Activated CD8-positive, alpha-beta memory T cell treated with anti-CD3 and anti-CD28 coated beads, Interleukin-2, amount 10 ng/mL, durations not matched to agents 7 days and 5 days (primary cell): ENCODE results near the gene MAML1. TPM values are rescaled to one million over a fixed set of nuclear protein-coding genes. Genes with fewer than 3 reads are reported as not detected.

Experiments used
- ATAC-seq: fragments of 150-1000 bp; cut with Tn5 transposase; one replicate; pipeline ENCODE4 v1.10.0; 2021; ENCODE audit warnings: moderate library complexity
- CTCF ChIA-PET: fragments of 350-600 bp; sonication (Branson Sonifier 250); formaldehyde crosslinking; loops from one replicate; lab custom pipeline; 2021; ENCODE audit warnings: antibody characterized with exemption; lab: Charles Lee
- DNase-seq: peaks from one replicate; pipeline ENCODE4 v3.0.0-alpha.2; 2020
- H3K27ac Mint-ChIP-seq: one replicate; pipeline ENCODE4 v1.8.0; 2021; ENCODE audit warnings: mild to moderate bottlenecking, mixed read lengths
- H3K27me3 Mint-ChIP-seq: one replicate; pipeline ENCODE4 v1.8.0; 2021; ENCODE audit warnings: mixed read lengths
- H3K36me3 Mint-ChIP-seq: one replicate; pipeline ENCODE4 v1.8.0; 2021; ENCODE audit warnings: mild to moderate bottlenecking, mixed read lengths
- H3K4me1 Mint-ChIP-seq: one replicate; pipeline ENCODE4 v1.8.0; 2021; ENCODE audit warnings: mixed read lengths
- H3K4me3 Mint-ChIP-seq: one replicate; pipeline ENCODE4 v1.8.0; 2021; ENCODE audit warnings: mild to moderate bottlenecking, moderate library complexity, mixed read lengths
- H3K9me3 Mint-ChIP-seq: one replicate; pipeline ENCODE4 v1.8.0; 2022; ENCODE audit warnings: low read depth, mixed read lengths
- total RNA-seq, 2 experiments: library from RNA; stranded (reverse); gene quantifications; one replicate each; pipeline ENCODE4 v1.2.3, GENCODE V29; 2021

The MAML1 gene
- total RNA-seq, 2 experiments from 2014 or later: 34.7 to 34.9 TPM

- Mint-ChIP-seq H3K4me1 (peaks cover 34% of the 10 kb centered on the region), H3K27ac (peak within 1 kb of the TSS; percentile 48), H3K27me3 (no peaks in the 10 kb centered on the region), H3K9me3 (no peaks in the 10 kb centered on the region), H3K4me3 (peak within 1 kb of the TSS; percentile 53), H3K36me3 (peaks cover 2% of the 10 kb centered on the region)
- peak; percentile 82 for DNase-seq
- peak; percentile 41 for ATAC-seq
- CTCF ChIA-PET: interaction anchor here (0.7 to 5.1 kb wide), 8 partner anchors 9 to 115 kb away, joined by 3 to 49 read pairs (median 3); no protein-coding TSS in a partner anchor
Measured at GRCh38 chr5:179793468-179794139, 61.0 kb downstream of the MAML1 start, which contains the start of gene LTC4S. Gene LTC4S (plus strand): TSS chr5:179793986. CDS start chr5:179794081, 95 bp downstream.

- ATAC-seq (no peak), DNase-seq (no peak)
- Mint-ChIP-seq H3K4me3 (no peak overlapping the region), H3K27me3 (no peaks in the 10 kb centered on the region), H3K4me1 (peaks cover 34% of the 10 kb centered on the region), H3K27ac (no peak overlapping the region), H3K36me3 (peaks cover 2% of the 10 kb centered on the region), H3K9me3 (no peaks in the 10 kb centered on the region)
- CTCF ChIA-PET: interaction anchor here (0.7 to 5.1 kb wide), 8 partner anchors 8 to 114 kb away, joined by 3 to 49 read pairs (median 3); no protein-coding TSS in a partner anchor
Measured at GRCh38 chr5:179794171-179794570, 61.5 kb downstream of the MAML1 start.

- H3K27me3 Mint-ChIP-seq: no peaks in the 10 kb centered on the region
Measured at GRCh38 chr5:179794575-179794974, 62.0 kb downstream of the MAML1 start.

GRCh38 chr5:179795049-179795862 lies 62.6 kb downstream of the MAML1 start:
- Mint-ChIP-seq H3K9me3 (no peaks in the 10 kb centered on the region), H3K4me3 (peak overlapping the region; percentile 53), H3K27ac (no peak overlapping the region), H3K36me3 (peaks cover 8% of the 10 kb centered on the region), H3K4me1 (peaks cover 34% of the 10 kb centered on the region), H3K27me3 (no peaks in the 10 kb centered on the region)
- CTCF ChIA-PET: interaction anchor here (0.7 to 5.1 kb wide), 14 partner anchors 11 to 148 kb away, joined by 3 to 49 read pairs (median 4); partner anchors contain the start of gene SQSTM1
- no peak for ATAC-seq
- DNase-seq: no peak

More at GRCh38 chr5:179794575-179794974, 62.0 kb downstream of the MAML1 start:
- CTCF ChIA-PET: interaction anchor here (1.0 to 5.1 kb wide), 7 partner anchors 8 to 114 kb away, joined by 3 to 49 read pairs (median 4); no protein-coding TSS in a partner anchor
- no peak for ATAC-seq
- Mint-ChIP-seq H3K9me3 (no peaks in the 10 kb centered on the region), H3K27ac (no peak overlapping the region), H3K36me3 (peaks cover 6% of the 10 kb centered on the region), H3K4me1 (peaks cover 34% of the 10 kb centered on the region), H3K4me3 (no peak overlapping the region)
- no peak for DNase-seq

- H3K9me3 Mint-ChIP-seq: no peaks in the 10 kb centered on the region
- peaks cover 34% of the 10 kb centered on the region for H3K4me1 Mint-ChIP-seq
- peak overlapping the region; percentile 31 for H3K27ac Mint-ChIP-seq
- H3K4me3 Mint-ChIP-seq: peak overlapping the region; percentile 53
- CTCF ChIA-PET: interaction anchor here (0.7 to 5.1 kb wide), 12 partner anchors 10 to 147 kb away, joined by 3 to 49 read pairs (median 4); partner anchors contain the start of gene SQSTM1
- H3K36me3 Mint-ChIP-seq: peaks cover 8% of the 10 kb centered on the region
- peak; percentile 79 for ATAC-seq
- no peaks in the 10 kb centered on the region for H3K27me3 Mint-ChIP-seq
- peak; percentile 73 for DNase-seq
Measured at GRCh38 chr5:179795863-179796833, 63.5 kb downstream of the MAML1 start.

- peak overlapping the region; percentile 31 for H3K27ac Mint-ChIP-seq
- CTCF ChIA-PET: interaction anchor here (1.3 to 5.1 kb wide), 4 partner anchors 9 to 34 kb away, joined by 5 to 49 read pairs (median 10); partner anchors contain the start of gene SQSTM1
- no peak for DNase-seq
- ATAC-seq: no peak
- H3K4me3 Mint-ChIP-seq: peak overlapping the region; percentile 33
- no peaks in the 10 kb centered on the region for H3K9me3 Mint-ChIP-seq
- peaks cover 37% of the 10 kb centered on the region for H3K4me1 Mint-ChIP-seq
- peaks cover 10% of the 10 kb centered on the region for H3K36me3 Mint-ChIP-seq
- H3K27me3 Mint-ChIP-seq: no peaks in the 10 kb centered on the region
Measured at GRCh38 chr5:179796877-179797608, 64.4 kb downstream of the MAML1 start.

- no peak for ATAC-seq
- peaks cover 38% of the 10 kb centered on the region for H3K4me1 Mint-ChIP-seq
- H3K4me3 Mint-ChIP-seq: no peak overlapping the region
- peaks cover 10% of the 10 kb centered on the region for H3K36me3 Mint-ChIP-seq
- H3K9me3 Mint-ChIP-seq: no peaks in the 10 kb centered on the region
- CTCF ChIA-PET: interaction anchor here (2.5 to 5.1 kb wide), 3 partner anchors 8 to 35 kb away, joined by 9 to 49 read pairs (median 12); partner anchors contain the start of gene SQSTM1
- no peak overlapping the region for H3K27ac Mint-ChIP-seq
- H3K27me3 Mint-ChIP-seq: no peaks in the 10 kb centered on the region
- DNase-seq: no peak
Measured at GRCh38 chr5:179797741-179798140, 65.1 kb downstream of the MAML1 start.

- ATAC-seq (no peak), DNase-seq (no peak)
- Mint-ChIP-seq H3K36me3 (peaks cover 10% of the 10 kb centered on the region), H3K4me1 (peaks cover 37% of the 10 kb centered on the region), H3K9me3 (no peaks in the 10 kb centered on the region), H3K27ac (no peak overlapping the region), H3K27me3 (no peaks in the 10 kb centered on the region), H3K4me3 (no peak overlapping the region)
- CTCF ChIA-PET: interaction anchor here (5.1 kb wide), 1 partner anchor 35 kb away, joined by 49 read pairs; no protein-coding TSS in a partner anchor
Measured at GRCh38 chr5:179798144-179798770, 65.6 kb downstream of the MAML1 start.

- no peaks in the 10 kb centered on the region for H3K27me3 Mint-ChIP-seq
- H3K27ac Mint-ChIP-seq: no peak overlapping the region
- no peaks in the 10 kb centered on the region for H3K9me3 Mint-ChIP-seq
- peaks cover 10% of the 10 kb centered on the region for H3K36me3 Mint-ChIP-seq
- DNase-seq (no peak), ATAC-seq (no peak)
- CTCF ChIA-PET: no interaction called here
- no peak overlapping the region for H3K4me3 Mint-ChIP-seq
- peaks cover 36% of the 10 kb centered on the region for H3K4me1 Mint-ChIP-seq
Measured at GRCh38 chr5:179798771-179799643, 66.4 kb downstream of the MAML1 start.

GRCh38 chr5:179799644-179799973 lies 67.0 kb downstream of the MAML1 start:
- Mint-ChIP-seq H3K4me3 (no peak overlapping the region), H3K9me3 (no peaks in the 10 kb centered on the region), H3K27me3 (no peaks in the 10 kb centered on the region), H3K27ac (no peak overlapping the region), H3K4me1 (peaks cover 36% of the 10 kb centered on the region), H3K36me3 (peaks cover 10% of the 10 kb centered on the region)
- ATAC-seq (no peak), DNase-seq (no peak)
- CTCF ChIA-PET: interaction anchor here (2.9 kb wide), 1 partner anchor 292 kb away, joined by 11 read pairs; no protein-coding TSS in a partner anchor
